Esophagus muscularis mucosa (tissue), 4 donors: ENCODE results near the gene NARF.

Experiments used
- CTCF ChIP-seq, 3 experiments: fragments of 200-600 bp in 2 of 3; fragments of 450-650 bp in 1 of 3; sonication (generic) in 2 of 3; IDR thresholded peaks; one replicate each; pipeline ENCODE4 v1.5.1; 2017 to 2019; ENCODE audit warnings: antibody characterized with exemption in 3 of 3, mild to moderate bottlenecking in 2 of 3, moderate library complexity in 1 of 3
- EP300 ChIP-seq: sonication (generic); formaldehyde crosslinking; IDR thresholded peaks from one replicate; pipeline ENCODE4 v1.6.1; 2017; ENCODE audit warnings: antibody characterized with exemption
- POLR2A ChIP-seq: fragments of 450-650 bp; IDR thresholded peaks from one replicate; pipeline ENCODE4 v1.6.1; 2017; ENCODE audit warnings: antibody characterized with exemption, moderate library complexity, mild to moderate bottlenecking, low read depth

- no peak for TF ChIP-seq CTCF (IDR thresholded peaks at IDR 0.05)
- TF ChIP-seq POLR2A, result peak; percentile 98
- no peak for TF ChIP-seq EP300
These were observed at the start of gene NARF for GRCh38 chr17:82458179-82458884.
